Measurements from ENCODE around the gene AKR1C3. TPM values are rescaled to one million over a fixed set of nuclear protein-coding genes. Genes with fewer than 3 reads are reported as not detected.

AKR1C3 gene
- total RNA-seq, 2 experiments from 2014 or later, result 1.9 to 2.0 TPM

- intact Hi-C loops (cut with DNase I, micrococcal nuclease), result loop anchor here (5.0 to 10.0 kb wide), 2 partner anchors 202 to 236 kb away; no protein-coding TSS in a partner anchor
- DNase-seq, result no peak
- CTCF ChIA-PET, result interaction anchor here (1.2 kb wide), 1 partner anchor 8 kb away, joined by 4 read pairs; no protein-coding TSS in a partner anchor
Measured at GRCh38 chr10:5090551-5090950, 3.7 kb upstream of the AKR1C3 start.

GRCh38 chr10:5091196-5091595 is 3.0 kb upstream of the AKR1C3 start:
- POLR2A ChIA-PET, result no interaction called here

More at GRCh38 chr10:5090551-5090950, 3.7 kb upstream of the AKR1C3 start:
- Mint-ChIP-seq H3K27ac (no peak overlapping the region), H3K4me1 (ENCODE audit: low read depth) (peaks cover 8% of the 10 kb centered on the region), H3K9me3 (peaks cover 5% of the 10 kb centered on the region), H3K27me3 (peaks cover 10% of the 10 kb centered on the region), H3K36me3 (ENCODE audit: low read depth) (no peaks in the 10 kb centered on the region), H3K4me3 (no peak overlapping the region)
- H3K4me3 ChIP-seq (ENCODE audit: low read length), result no peak overlapping the region
- peaks cover 0 to 11% of the 10 kb centered on the region in 2 experiments for H3K27me3 ChIP-seq (ENCODE audit: control insufficient read depth in 1 of 2, insufficient read depth in 2 of 2, low read length in 2 of 2)
- no peak for ATAC-seq (ENCODE audit: poor library complexity)
- H3K36me3 ChIP-seq (ENCODE audit: insufficient read depth, low read length), result no peaks in the 10 kb centered on the region
- H3K27ac ChIP-seq (ENCODE audit: low read depth in 1 of 2, low read length in 2 of 2), result no peak overlapping the region
- POLR2A ChIA-PET, result no interaction called here
- peaks cover 0 to 5% of the 10 kb centered on the region in 2 experiments for H3K9me3 ChIP-seq (ENCODE audit: control insufficient read depth in 1 of 2, insufficient read depth in 1 of 2, low read length in 2 of 2)
- TF ChIP-seq CTCF (IDR thresholded peaks at IDR 0.05), result no peak
- no peaks in the 10 kb centered on the region for H3K4me1 ChIP-seq (ENCODE audit: insufficient read depth, low read length)

GRCh38 chr10:5092375-5092774 is 1.8 kb upstream of the AKR1C3 start:
- ChIA-PET CTCF (no interaction called here), POLR2A (no interaction called here)
- H3K27ac ChIP-seq (ENCODE audit: low read depth in 1 of 2, low read length in 2 of 2), result no peak overlapping the region
- Mint-ChIP-seq H3K4me1 (ENCODE audit: low read depth) (peaks cover 8% of the 10 kb centered on the region), H3K27me3 (peaks cover 10% of the 10 kb centered on the region), H3K27ac (no peak overlapping the region), H3K9me3 (peaks cover 5% of the 10 kb centered on the region), H3K36me3 (ENCODE audit: low read depth) (no peaks in the 10 kb centered on the region), H3K4me3 (no peak overlapping the region)
- peaks cover 0 to 5% of the 10 kb centered on the region in 2 experiments for H3K9me3 ChIP-seq (ENCODE audit: control insufficient read depth in 1 of 2, insufficient read depth in 1 of 2, low read length in 2 of 2)
- no peaks in the 10 kb centered on the region for H3K4me1 ChIP-seq (ENCODE audit: insufficient read depth, low read length)
- TF ChIP-seq CTCF (IDR thresholded peaks at IDR 0.05), result no peak
- peaks cover 0 to 11% of the 10 kb centered on the region in 2 experiments for H3K27me3 ChIP-seq (ENCODE audit: control insufficient read depth in 1 of 2, insufficient read depth in 2 of 2, low read length in 2 of 2)
- intact Hi-C loops (cut with DNase I, micrococcal nuclease), result loop anchor here (5.0 to 10.0 kb wide), 2 partner anchors 200 to 238 kb away; no protein-coding TSS in a partner anchor
- H3K4me3 ChIP-seq (ENCODE audit: low read length), result no peak overlapping the region
- ATAC-seq (ENCODE audit: poor library complexity), result no peak
- no peak for DNase-seq
- H3K36me3 ChIP-seq (ENCODE audit: insufficient read depth, low read length), result no peaks in the 10 kb centered on the region

More at GRCh38 chr10:5091196-5091595, 3.0 kb upstream of the AKR1C3 start:
- H3K4me1 ChIP-seq (ENCODE audit: insufficient read depth, low read length), result no peaks in the 10 kb centered on the region
- Mint-ChIP-seq H3K4me3 (no peak overlapping the region), H3K9me3 (peaks cover 5% of the 10 kb centered on the region), H3K27me3 (peaks cover 10% of the 10 kb centered on the region), H3K36me3 (ENCODE audit: low read depth) (no peaks in the 10 kb centered on the region), H3K4me1 (ENCODE audit: low read depth) (peaks cover 8% of the 10 kb centered on the region), H3K27ac (no peak overlapping the region)
- H3K4me3 ChIP-seq (ENCODE audit: low read length), result no peak overlapping the region
- no peak overlapping the region for H3K27ac ChIP-seq (ENCODE audit: low read depth in 1 of 2, low read length in 2 of 2)
- ATAC-seq (ENCODE audit: poor library complexity) (no peak), DNase-seq (no peak)
- TF ChIP-seq CTCF (IDR thresholded peaks at IDR 0.05), result no peak
- intact Hi-C loops (cut with DNase I, micrococcal nuclease), result loop anchor here (5.0 to 10.0 kb wide), 2 partner anchors 201 to 236 kb away; no protein-coding TSS in a partner anchor
- CTCF ChIA-PET, result no interaction called here
- H3K27me3 ChIP-seq (ENCODE audit: control insufficient read depth in 1 of 2, insufficient read depth in 2 of 2, low read length in 2 of 2), result peaks cover 0 to 11% of the 10 kb centered on the region in 2 experiments
- H3K36me3 ChIP-seq (ENCODE audit: insufficient read depth, low read length), result no peaks in the 10 kb centered on the region
- H3K9me3 ChIP-seq (ENCODE audit: control insufficient read depth in 1 of 2, insufficient read depth in 1 of 2, low read length in 2 of 2), result peaks cover 0 to 5% of the 10 kb centered on the region in 2 experiments

All from CD4-positive, alpha-beta T cell (primary cell).